ENCODE data around the gene PSMD10.

Gene PSMD10

DNA sequence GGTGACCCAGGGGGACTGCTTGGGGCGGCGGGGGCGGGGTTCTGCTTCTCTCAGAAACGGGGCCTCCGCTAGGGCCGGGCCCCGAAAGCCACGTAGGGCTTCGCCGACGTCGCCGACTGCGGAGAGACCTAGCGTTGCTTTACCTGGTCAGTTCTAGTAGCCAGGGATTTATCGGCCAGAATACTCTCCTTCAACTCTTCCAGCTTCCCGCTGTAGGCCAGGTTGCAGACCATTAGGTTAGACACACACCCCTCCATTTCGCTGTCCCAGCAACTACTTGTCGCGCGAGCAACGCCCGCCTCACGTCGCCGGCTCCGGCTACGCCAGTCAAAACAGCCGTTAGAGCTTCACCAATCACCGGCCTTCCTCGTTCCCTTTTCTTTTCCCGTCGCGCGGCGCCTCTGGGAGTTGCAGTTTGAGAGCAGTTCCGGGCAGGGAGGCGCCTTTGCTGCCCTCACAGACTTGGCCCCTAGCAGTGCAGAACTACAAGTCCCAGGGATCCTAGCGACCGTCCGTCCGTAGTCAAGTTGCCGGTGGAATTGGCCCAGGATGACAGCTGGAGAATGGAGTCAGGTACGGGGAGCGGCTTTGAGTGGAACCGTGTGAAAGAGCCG lies at the start of gene PSMD10, which contains the start of gene ATG4A:
TSS of gene PSMD10 (minus strand) at position 279 of the 614 bp plus-strand sequence. CDS start at position 257, 22 bp downstream.
TSS of gene ATG4A (plus strand) at position 515 of the 614 bp plus-strand sequence. CDS start at position 564, 49 bp downstream.
- peak; percentile 93 for DNase-seq

GRCh38 chrX:108138814-108139702 lies 47.7 kb upstream of the PSMD10 start:
- peak; percentile 5 for DNase-seq

- no peak for DNase-seq
These were observed 43.4 kb upstream of the PSMD10 start for GRCh38 chrX:108134724-108135123.

DNA sequence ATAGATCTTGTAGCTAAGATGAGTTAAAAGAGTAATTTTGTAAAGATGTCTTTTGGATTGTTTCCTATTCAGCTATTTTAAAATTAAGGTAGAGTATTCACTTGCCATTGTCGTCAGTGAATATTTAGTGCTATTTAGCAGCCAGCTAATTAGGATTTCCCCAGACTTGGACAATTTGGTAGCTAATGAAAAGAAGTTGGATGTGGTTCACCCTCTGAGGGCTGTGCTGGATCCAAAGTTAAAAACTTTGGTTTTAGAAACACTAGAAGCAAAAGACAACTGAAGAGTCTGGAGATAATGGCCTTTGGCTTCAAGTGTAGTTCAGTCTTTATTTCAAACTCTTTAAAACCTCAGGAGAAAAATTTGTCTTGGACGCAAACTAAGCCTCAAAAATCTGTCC lies 41.5 kb upstream of the PSMD10 start:
- no peak for DNase-seq

DNA sequence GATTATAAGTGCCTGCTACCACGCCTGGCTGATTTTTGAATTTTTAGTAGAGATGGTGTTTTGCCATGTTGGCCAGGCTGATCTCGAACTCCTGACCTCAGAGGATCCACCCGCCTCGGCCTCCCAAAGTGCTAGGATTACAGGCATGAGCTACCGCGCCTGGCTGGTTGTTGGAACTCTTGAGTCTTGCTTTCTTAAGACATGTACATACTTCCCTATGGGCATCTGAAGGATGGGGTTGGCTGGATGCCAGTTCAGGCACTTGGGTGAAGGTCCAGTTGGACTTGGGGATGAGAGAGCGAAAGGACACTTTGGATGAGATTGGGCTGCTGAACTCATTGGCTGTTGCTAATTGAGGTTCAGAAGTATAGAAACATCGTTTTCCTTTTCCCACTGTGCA lies 40.7 kb upstream of the PSMD10 start:
- no peak for DNase-seq

DNA sequence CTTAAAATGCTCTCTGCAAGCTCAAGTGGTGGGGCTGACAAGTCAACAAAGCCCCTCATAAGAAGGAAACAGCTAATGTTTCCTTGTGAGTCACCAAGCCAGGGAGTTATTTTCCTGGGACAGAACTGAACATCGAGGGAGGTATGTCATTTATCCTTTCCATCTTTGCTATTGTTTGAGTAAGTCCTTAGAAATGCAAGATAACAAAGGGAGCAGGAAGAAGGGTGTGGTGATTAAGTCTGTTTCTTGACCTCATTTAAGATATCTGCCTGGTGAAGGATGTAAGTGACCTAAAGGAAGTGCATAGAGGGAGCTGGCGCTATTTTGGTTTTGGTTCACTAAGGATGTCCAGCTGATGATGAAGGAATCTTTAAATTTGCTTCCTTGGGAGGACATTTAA lies 40.1 kb upstream of the PSMD10 start:
- DNase-seq, result no peak

- no peak for DNase-seq
These were observed 39.5 kb upstream of the PSMD10 start for GRCh38 chrX:108130889-108131288.

DNA sequence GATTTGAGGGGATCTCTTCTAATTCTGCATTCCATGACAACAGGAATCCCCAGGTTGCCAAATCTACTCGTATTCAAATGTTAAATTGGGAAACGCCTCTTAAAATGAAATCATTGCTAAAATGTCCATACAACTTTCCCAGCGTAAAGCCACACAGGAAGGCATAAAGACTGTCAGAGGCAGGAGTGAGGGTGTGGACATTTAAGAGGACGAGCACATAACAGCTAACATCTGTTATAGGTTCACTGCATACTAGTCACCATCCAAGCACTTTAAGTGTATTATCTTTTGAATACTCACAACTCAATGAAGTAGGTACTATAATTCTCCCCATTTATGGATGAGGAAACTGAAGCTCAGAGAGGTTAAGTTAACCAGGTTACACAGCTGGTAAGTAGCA lies 35.8 kb upstream of the PSMD10 start:
- DNase-seq, result no peak

DNA sequence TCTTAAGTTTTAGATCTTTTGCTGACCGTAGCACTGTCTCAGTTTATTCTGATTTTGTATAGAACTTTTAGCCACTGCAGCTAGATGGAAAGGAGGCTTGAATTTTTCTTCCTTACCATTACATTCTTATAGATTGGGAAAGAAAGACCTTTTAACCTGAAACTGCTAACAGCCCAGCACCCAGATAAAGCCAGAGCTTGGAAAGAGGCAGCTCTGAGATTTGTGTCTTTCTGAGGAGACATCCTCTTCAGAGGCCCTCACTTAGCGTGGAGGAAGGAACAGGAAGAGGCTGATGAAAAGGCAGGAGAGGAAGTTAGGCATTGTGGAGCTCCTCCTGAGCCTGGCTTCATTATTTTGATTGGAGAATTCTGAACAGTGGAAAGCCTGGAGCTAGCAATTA lies 35.3 kb upstream of the PSMD10 start:
- DNase-seq, result no peak

- no peak for DNase-seq
These were observed 32.4 kb upstream of the PSMD10 start for GRCh38 chrX:108123591-108124366.

GRCh38 chrX:108122748-108123147 lies 31.4 kb upstream of the PSMD10 start:
- no peak for DNase-seq

- no peak for DNase-seq
These were observed 29.9 kb upstream of the PSMD10 start for GRCh38 chrX:108121291-108121690.

- no peak for DNase-seq
These were observed 26.6 kb upstream of the PSMD10 start for GRCh38 chrX:108117988-108118387.

DNA sequence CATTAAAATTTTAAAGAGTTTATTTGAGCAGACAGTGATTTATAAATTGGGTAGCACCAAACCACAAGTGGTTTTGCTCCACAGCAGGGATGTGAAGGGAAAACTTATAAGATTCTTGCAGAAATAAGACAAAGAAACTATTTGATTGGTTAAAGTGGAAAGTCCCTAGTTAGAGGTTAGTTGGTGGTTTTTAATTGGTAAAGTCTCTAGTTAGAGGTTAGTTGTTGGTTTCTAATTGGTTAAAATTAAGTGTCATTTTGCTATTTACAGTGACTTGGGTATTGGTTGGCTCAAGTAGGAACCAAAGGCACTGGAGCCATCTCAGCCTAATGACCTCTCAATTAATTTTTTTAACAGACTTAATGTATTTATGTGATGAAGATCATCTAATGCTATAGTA lies 23.2 kb upstream of the PSMD10 start:
- no peak for DNase-seq

- DNase-seq, result no peak
These were observed 14.1 kb upstream of the PSMD10 start for GRCh38 chrX:108105473-108105872.

GRCh38 chrX:108097380-108097779 lies 6.0 kb upstream of the PSMD10 start:
- no peak for DNase-seq

DNA sequence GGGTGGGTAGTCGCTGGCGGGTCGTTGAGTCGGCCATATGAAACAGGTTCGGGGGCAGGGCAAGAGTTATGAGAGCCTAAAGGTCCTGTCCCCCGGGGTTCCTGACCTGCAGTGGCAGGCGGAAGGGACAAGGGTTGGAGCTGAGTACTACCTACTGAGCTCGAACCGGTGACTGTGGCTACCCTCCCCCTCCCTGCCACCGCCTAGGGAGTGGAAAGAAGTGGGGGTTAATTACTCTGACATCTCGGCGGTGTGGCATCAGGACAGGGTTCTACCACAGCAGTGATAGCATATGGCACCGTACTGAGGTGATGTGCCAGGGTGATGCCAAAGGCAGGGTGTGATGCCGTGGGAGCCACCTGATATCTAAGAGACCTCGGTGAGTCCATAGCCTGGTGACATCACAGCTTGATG lies 543 bp upstream of the PSMD10 start:
- DNase-seq, result no peak

- DNase-seq, result no peak
These were observed 665 bp downstream of the PSMD10 start for GRCh38 chrX:108090491-108091263.

DNA sequence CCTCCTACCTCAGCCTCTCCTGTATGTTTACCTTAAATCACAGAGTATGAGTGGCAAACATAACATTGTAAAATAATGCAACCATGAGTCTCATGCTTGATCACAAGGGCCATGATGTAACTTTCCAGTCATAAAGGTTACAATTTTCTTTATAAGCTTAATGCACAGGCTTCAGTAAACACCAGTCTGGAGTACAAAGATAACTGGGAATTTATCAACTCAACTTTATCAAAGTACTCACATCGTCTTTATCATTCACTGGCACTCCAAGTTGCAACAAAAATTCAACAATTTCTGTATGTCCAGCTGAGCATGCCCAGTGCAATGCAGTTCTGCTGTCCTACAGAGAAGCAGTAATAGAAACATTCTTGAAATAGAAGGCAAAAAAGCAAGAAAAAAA lies 2.8 kb downstream of the PSMD10 start:
- no peak for DNase-seq

GRCh38 chrX:108087792-108088191 lies 3.5 kb downstream of the PSMD10 start:
- DNase-seq, result no peak

DNA sequence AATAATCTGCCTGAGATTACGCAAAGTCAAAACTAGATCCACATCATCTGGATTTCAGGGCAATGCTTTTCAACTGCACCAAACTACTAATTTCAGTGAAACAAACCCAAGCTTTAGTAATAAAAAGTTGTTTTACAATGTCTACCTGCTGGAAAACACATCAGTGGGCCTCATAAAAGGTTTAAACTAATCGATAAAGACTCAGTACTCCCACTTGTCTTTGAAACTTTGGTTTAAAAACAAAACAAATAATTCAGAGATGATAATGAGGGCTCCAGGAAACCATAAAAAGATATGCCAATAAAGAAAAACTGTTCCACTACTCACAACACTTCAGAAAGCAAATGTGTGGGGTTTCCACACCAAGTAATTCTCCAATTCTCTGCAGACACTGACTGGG lies 10.2 kb downstream of the PSMD10 start:
- no peak for DNase-seq

GRCh38 chrX:108072746-108073145 lies 18.6 kb downstream of the PSMD10 start:
- DNase-seq, result no peak

- no peak for DNase-seq
These were observed 19.8 kb downstream of the PSMD10 start for GRCh38 chrX:108071578-108071977.
